Panc1 (cell line): Measurements from ENCODE around the gene GNAQ. TPM values are rescaled to one million over a fixed set of nuclear protein-coding genes. Genes with fewer than 3 reads are reported as not detected.

Experiments
- ATAC-seq: fragments of 200-7000 bp; cut with Tn5 transposase; 2 replicates; pipeline ENCODE4 v1.9.1; 2020; ENCODE audit warnings: mild to moderate bottlenecking, moderate library complexity
- BruUV-seq: library from RNA; stranded (reverse); fragments of 400-500 nt; replicated peaks from 2 replicates; lab custom pipeline; 2021; lab: Mats Ljungman, UMichigan
- CTCF ChIA-PET: fragments of 300-600 bp; sonication (Branson Sonifier 250); formaldehyde crosslinking; loops from one replicate; lab custom pipeline; 2022; ENCODE audit warnings: antibody characterized with exemption; lab: Charles Lee
- POLR2A ChIA-PET: fragments of 300-600 bp; sonication (Branson Sonifier 250); formaldehyde crosslinking; loops from one replicate; lab custom pipeline; 2022; ENCODE audit warnings: antibody characterized with exemption; lab: Charles Lee
- DNase-seq: peaks from one replicate; pipeline ENCODE4 v3.0.0-alpha.2; 2010; ENCODE audit warnings: low read depth, low spot score
- H3K27ac ChIP-seq: 2 replicates; pipeline ENCODE4 v1.5.1; 2011; ENCODE audit warnings: mild to moderate bottlenecking, low read length, inconsistent platforms
- H3K27me3 ChIP-seq: fragments of 200-500 bp; sonication (Bioruptor generic); 2 replicates; pipeline ENCODE4 v1.6.0; 2014; ENCODE audit warnings: low read length, inconsistent platforms; ENCODE audit not compliant: control insufficient read depth, insufficient read depth
- H3K36me3 ChIP-seq: fragments of 200-500 bp; sonication (Bioruptor generic); 2 replicates; pipeline ENCODE4 v1.5.1; 2014; ENCODE audit warnings: inconsistent platforms, mild to moderate bottlenecking, low read length, moderate library complexity; ENCODE audit not compliant: control insufficient read depth, insufficient read depth
- H3K4me1 ChIP-seq: 2 replicates; pipeline ENCODE4 v1.5.1; 2011; ENCODE audit warnings: inconsistent platforms, mild to moderate bottlenecking, low read length, moderate library complexity; ENCODE audit not compliant: control insufficient read depth, insufficient read depth
- H3K4me3 ChIP-seq, 2 experiments: 2 replicates each; pipeline ENCODE4 v1.5.1; 2011 to 2012; ENCODE audit warnings: low read depth in 2 of 2, low read length in 2 of 2, mild to moderate bottlenecking in 2 of 2, inconsistent platforms in 1 of 2, moderate library complexity in 1 of 2
- H3K9me3 ChIP-seq: fragments of 200-500 bp; sonication (Bioruptor generic); 2 replicates; pipeline ENCODE4 v1.5.1; 2014; ENCODE audit warnings: low read depth, mild to moderate bottlenecking, inconsistent platforms, low read length, moderate library complexity; ENCODE audit not compliant: control insufficient read depth, insufficient read depth
- POLR2AphosphoS5 ChIP-seq: IDR thresholded peaks from 2 replicates; pipeline ENCODE4 v1.6.1; 2012; ENCODE audit warnings: mild to moderate bottlenecking, low read depth, low read length, moderate library complexity
- SIN3A ChIP-seq: IDR thresholded peaks from 2 replicates; pipeline ENCODE4 v1.6.1; 2012; ENCODE audit warnings: low read depth, mild to moderate bottlenecking, low read length, moderate library complexity, borderline replicate concordance; ENCODE audit not compliant: insufficient read depth
- TCF7L2 ChIP-seq: IDR thresholded peaks from 2 replicates; pipeline ENCODE4 v1.6.1; 2011; ENCODE audit warnings: mild to moderate bottlenecking, low read depth, low read length, inconsistent platforms
- in situ Hi-C: cut with HindIII; loops from 2 replicates; pipeline ENCODE4 v1.10.0; 2016; ENCODE audit warnings: low sequenced_read_pairs, low pct_unique_long_range_greater_than_20kb
- intact Hi-C: fragments of 100-400 bp; cut with micrococcal nuclease; formaldehyde crosslinking; loops from one replicate; pipeline ENCODE4 v1.10.0; 2022; ENCODE audit not compliant: unreplicated experiment
- total RNA-seq: library from RNA; stranded (reverse); gene quantifications from one replicate; pipeline ENCODE4 v1.2.1, GENCODE V29; 2021; ENCODE audit not compliant: unreplicated experiment
- TF ChIP-seq, protein P1 (sequence below): fragments of 450-650 bp; IDR thresholded peaks from 2 replicates; pipeline ENCODE4 v1.5.1; 2017; ENCODE audit warnings: mild to moderate bottlenecking
- TF ChIP-seq, protein P2 (sequence below), 2 experiments: IDR thresholded peaks; 2 replicates each; pipeline ENCODE4 v1.6.1; 2011 to 2012; ENCODE audit warnings: low read depth in 2 of 2, control low read depth in 1 of 2, low read length in 1 of 2, mild to moderate bottlenecking in 1 of 2, moderate library complexity in 1 of 2; ENCODE audit not compliant: insufficient read depth in 1 of 2

The GNAQ gene
- total RNA-seq, 1 experiment from 2014 or later = 34.5 TPM

DNA sequence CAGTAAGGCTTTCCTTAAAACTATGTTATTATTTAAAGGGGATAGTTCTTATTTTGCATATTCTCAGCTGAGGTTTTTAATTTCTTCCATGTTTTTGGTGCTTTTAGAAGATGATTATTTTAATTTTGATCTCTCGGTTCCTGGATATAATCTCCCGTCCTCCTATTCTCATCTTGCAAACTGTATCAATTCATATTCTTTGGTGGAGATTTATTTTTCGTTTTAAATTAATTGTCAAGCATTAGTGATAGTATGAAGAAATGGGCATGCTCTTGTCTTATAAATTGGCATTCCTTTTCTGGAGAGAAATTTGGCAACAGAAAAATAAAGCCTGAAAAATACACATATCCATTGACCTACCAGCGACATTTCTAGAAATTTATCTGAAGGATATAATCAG, 15.5 kb upstream of the GNAQ start:
- intact Hi-C loops = no loop called here
- in situ Hi-C loops = no loop called here
- BruUV-seq = no TSS peak

DNA sequence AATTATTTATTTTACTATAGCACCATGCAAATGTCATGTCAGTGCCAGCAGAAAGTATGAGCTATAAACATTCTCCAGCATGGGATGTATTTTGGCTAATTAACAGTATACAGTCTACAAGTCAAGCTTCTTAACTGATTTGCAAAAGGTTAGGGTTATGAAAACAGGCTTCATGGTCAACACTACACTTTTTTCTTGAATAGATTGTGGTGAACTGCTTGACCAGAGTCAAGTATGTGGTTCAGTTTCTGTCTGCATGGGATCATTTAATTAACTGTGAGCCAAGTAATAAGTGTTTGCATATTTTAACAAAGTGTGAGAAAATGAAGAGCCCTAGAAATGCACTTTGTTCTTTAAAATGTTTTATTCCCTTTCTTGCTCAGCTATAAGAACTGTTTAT, 14.5 kb upstream of the GNAQ start:
- no peak overlapping the region for H3K4me3 ChIP-seq
- H3K36me3 ChIP-seq = no peaks in the 10 kb centered on the region
- no peaks in the 10 kb centered on the region for H3K9me3 ChIP-seq
- in situ Hi-C loops = no loop called here
- ATAC-seq = no peak
- peaks cover 7% of the 10 kb centered on the region for H3K27me3 ChIP-seq
- TF ChIP-seq, protein P1, sequence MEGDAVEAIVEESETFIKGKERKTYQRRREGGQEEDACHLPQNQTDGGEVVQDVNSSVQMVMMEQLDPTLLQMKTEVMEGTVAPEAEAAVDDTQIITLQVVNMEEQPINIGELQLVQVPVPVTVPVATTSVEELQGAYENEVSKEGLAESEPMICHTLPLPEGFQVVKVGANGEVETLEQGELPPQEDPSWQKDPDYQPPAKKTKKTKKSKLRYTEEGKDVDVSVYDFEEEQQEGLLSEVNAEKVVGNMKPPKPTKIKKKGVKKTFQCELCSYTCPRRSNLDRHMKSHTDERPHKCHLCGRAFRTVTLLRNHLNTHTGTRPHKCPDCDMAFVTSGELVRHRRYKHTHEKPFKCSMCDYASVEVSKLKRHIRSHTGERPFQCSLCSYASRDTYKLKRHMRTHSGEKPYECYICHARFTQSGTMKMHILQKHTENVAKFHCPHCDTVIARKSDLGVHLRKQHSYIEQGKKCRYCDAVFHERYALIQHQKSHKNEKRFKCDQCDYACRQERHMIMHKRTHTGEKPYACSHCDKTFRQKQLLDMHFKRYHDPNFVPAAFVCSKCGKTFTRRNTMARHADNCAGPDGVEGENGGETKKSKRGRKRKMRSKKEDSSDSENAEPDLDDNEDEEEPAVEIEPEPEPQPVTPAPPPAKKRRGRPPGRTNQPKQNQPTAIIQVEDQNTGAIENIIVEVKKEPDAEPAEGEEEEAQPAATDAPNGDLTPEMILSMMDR = no peak
- TF ChIP-seq POLR2AphosphoS5 = no peak
- no peak for TF ChIP-seq SIN3A
- no peak for TF ChIP-seq TCF7L2
- TF ChIP-seq, protein P2, sequence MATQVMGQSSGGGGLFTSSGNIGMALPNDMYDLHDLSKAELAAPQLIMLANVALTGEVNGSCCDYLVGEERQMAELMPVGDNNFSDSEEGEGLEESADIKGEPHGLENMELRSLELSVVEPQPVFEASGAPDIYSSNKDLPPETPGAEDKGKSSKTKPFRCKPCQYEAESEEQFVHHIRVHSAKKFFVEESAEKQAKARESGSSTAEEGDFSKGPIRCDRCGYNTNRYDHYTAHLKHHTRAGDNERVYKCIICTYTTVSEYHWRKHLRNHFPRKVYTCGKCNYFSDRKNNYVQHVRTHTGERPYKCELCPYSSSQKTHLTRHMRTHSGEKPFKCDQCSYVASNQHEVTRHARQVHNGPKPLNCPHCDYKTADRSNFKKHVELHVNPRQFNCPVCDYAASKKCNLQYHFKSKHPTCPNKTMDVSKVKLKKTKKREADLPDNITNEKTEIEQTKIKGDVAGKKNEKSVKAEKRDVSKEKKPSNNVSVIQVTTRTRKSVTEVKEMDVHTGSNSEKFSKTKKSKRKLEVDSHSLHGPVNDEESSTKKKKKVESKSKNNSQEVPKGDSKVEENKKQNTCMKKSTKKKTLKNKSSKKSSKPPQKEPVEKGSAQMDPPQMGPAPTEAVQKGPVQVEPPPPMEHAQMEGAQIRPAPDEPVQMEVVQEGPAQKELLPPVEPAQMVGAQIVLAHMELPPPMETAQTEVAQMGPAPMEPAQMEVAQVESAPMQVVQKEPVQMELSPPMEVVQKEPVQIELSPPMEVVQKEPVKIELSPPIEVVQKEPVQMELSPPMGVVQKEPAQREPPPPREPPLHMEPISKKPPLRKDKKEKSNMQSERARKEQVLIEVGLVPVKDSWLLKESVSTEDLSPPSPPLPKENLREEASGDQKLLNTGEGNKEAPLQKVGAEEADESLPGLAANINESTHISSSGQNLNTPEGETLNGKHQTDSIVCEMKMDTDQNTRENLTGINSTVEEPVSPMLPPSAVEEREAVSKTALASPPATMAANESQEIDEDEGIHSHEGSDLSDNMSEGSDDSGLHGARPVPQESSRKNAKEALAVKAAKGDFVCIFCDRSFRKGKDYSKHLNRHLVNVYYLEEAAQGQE (IDR thresholded peaks at IDR 0.05; ENCODE audit: insufficient read depth in 1 of 2, low read depth in 2 of 2, low read length in 1 of 2) = no peak
- no peak overlapping the region for H3K27ac ChIP-seq
- ChIA-PET POLR2A (no interaction called here), CTCF (interaction anchor here (0.5 kb wide), 1 partner anchor 502 kb away, joined by 4 read pairs; no protein-coding TSS in a partner anchor)
- intact Hi-C loops = no loop called here
- no peaks in the 10 kb centered on the region for H3K4me1 ChIP-seq
- BruUV-seq = no TSS peak
- no peak for DNase-seq

More for the DNA sequence above, 15.5 kb upstream of the GNAQ start:
- no peaks in the 10 kb centered on the region for H3K9me3 ChIP-seq
- no peak overlapping the region for H3K4me3 ChIP-seq
- CTCF ChIA-PET = no interaction called here
- H3K36me3 ChIP-seq = no peaks in the 10 kb centered on the region
- ATAC-seq (no peak), DNase-seq (no peak)
- H3K27me3 ChIP-seq = peaks cover 7% of the 10 kb centered on the region
- H3K4me1 ChIP-seq = no peaks in the 10 kb centered on the region
- H3K27ac ChIP-seq = no peak overlapping the region
- POLR2A ChIA-PET = no interaction called here
- TF ChIP-seq SIN3A = no peak
- TF ChIP-seq TCF7L2 = no peak
- TF ChIP-seq, protein P1 = no peak
- TF ChIP-seq POLR2AphosphoS5 = no peak
- TF ChIP-seq, protein P2 (IDR thresholded peaks at IDR 0.05; ENCODE audit: insufficient read depth in 1 of 2, low read depth in 2 of 2, low read length in 1 of 2) = no peak
